NCI-H82 treated with DMSO at 0.1 percent for 48 hours (cell line): ENCODE results near the gene KRTAP12-3.
"Not testable (repeated sequence)": the region's sequence is repeated elsewhere in the genome, so short reads cannot be mapped to it uniquely, and the experiment has no call there.

ENCODE experiments used
- DNase-seq: peaks from one replicate; lab custom pipeline; 2025; ENCODE audit not compliant: unreplicated experiment; lab: John Stamatoyannopoulos, UW

Gene KRTAP12-3

DNA sequence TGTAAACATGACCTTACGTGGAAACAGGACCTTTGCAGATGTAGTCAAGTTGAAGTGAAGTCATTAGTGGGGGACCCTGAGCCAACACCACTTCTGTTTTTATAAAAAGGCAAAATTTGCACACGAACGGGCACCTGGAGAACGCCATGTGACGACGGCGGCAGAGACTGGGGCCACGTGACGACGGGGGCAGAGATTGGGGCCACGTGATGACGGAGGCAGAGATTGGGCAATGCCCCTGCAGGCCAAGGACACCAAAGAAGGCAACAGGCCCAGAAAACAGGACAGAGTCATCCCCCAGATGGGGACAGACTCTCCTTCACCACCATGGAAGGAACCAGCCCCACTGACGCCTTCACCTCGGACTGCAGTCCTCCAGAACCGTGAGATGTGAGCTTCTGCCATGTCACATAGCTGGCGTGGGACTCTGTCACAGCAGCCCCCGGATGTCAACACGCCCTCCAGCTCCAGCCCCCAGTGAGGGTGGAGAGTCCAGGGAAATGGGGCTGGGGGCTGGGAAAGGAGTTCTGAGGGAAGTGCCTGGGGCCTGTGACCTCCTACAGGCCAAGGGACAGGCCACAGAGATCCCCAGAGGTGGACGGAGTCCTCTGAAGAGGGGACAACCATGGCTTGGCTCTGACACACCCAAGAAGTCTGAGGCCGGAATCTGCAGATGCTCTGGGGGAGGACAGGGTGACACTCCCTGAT is 7.3 kb upstream of the KRTAP12-3 start:
- no peak for DNase-seq

DNA sequence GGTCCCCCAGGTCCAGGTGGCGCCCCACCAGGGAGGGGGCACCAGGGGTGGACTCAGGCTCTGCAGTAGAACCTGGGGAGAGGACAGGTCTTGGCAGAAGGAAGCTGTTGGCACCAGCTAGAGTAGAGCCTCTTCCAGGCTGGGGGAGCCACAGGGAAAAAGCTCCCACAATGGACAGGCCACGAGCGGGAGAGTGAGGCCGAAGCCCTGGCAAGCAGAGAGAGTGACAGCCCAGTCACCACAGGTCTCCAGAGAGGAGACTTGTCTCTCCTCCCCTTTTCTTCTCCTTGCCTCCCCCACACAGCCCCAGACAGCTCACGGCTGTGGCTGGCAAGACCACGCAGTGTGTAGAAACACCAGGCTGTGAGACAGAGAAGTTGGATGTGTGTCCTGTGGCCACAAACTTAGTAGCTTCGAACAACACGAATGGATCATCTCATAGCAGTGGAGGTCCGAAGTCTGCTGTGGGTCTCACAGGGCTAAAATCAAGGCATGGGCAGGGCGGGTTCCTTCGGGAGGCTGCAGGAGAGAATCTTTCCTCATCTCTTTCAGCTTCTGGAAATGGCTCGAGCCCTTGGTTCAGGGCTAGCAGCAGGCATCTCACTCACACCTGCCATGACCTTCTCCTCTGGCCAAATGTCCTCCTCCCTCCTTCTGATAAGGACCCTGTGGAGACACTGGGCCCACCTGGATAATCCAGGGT is 6.6 kb upstream of the KRTAP12-3 start:
- DNase-seq, result no peak

DNA sequence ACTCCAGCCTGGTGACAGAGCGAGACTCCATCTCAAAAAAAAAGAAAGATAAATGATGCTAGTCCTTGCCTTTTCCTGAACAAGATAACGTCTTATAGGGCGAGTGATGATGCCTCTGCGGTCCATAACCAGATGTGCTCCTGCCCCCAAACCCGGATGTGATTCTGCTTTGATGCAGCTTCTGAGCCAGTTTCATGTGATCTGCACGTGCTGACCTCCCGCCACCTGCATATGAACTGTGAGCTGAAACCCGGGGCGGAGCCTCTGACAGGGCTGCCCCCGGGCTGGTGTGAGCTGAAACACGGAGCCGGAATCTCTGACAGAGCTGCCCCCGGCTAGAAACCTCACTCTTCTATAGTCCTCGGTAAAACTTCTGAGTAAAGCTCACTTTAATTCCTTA is 4.6 kb upstream of the KRTAP12-3 start:
- no peak for DNase-seq

DNA sequence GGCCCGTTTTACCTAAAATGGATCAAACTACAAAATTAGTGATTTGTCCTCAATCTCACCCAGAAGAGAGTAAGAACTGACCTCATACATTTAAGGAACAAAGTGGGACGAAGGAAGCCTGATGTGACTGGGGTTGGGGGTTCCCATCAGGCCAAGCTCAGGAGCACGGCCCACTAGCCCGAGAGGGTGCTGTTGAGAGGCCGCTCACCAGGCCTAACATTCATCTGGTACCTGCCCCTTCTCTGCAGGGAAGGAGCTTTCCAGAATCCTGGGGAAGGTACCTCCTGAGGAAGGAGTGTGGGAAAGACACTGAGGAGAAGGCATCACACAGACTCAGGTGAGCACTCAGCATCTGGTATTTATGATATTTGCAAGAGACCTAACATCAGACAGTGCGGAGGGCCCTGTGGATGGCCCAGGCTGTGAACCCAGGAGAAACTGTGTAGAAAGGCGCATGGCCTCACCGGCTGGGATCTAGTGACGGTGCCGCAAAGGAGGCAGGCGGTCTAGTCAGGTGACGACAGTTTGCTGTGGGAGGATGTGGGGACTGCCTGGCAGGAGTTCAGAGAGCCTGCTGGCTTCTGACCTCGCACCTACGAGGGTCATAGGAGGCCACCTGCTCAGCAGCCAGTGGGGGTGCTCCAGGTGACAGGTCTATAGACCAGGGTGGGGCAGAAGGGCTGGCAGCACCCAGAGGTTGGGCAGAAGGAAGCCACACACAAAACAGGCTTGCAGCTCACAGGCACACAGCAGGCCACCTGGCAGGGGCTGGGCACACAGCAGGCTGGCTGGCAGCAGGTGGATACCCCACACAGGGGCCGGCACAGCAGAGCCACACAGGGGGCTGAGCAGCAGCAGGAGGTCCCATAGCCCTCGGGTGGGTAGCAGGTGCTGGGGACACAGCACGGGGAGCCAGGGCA is 3.8 kb upstream of the KRTAP12-3 start:
- DNase-seq, result no peak

DNA sequence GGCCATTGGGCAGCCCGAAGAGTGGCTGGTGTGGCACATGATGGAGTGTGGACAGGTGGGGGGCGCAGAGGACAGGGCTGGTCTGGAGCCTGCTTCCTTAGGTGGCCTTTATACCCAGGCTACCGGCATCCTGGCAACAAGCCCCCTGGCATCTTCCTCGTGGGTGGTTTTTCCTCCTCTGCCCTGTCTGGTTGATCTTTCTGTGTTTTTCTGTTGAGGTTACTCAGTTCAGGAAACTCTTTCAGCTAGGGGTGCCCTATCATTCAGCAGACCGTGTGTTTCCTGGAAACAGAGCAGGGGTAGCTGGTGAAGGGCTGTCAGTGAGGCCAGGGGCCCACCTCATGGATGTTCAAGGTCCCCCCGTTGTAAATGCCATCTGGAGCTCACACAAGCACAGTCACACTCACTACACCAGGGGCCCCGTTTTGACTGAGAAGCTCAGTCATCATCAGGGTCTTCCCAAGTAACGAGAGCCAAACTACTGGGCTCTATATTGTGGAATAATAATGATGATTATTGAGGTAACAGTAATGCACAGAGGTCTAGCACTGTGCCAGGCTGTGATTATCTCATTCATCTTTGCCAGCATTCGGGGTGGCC is 3.1 kb upstream of the KRTAP12-3 start, which contains the start of gene KRTAP12-4:
Gene KRTAP12-4 (minus strand): TSS at position 84 of the 600 bp plus-strand sequence. CDS start 45 bp downstream, at position 39.
- no peak for DNase-seq

DNA sequence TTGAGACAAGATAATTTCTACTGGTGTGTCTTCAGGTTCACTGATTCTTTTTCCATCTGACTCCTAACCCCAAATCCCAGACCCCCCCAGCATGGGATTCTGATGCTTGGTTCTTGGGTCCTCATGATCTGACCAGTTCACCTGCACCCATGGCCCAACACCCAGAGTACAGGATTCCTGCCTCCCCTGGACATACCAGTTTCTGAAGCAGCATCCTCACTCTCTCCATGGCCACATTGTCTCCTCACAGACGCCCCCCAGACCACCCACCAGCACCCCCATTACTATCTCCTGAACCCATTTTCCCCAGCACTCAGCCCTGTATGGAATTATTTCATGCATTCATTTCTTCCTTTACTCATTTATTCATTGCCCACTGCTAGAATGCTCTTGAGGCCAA is 864 bp upstream of the KRTAP12-3 start:
- DNase-seq, result no peak

DNA sequence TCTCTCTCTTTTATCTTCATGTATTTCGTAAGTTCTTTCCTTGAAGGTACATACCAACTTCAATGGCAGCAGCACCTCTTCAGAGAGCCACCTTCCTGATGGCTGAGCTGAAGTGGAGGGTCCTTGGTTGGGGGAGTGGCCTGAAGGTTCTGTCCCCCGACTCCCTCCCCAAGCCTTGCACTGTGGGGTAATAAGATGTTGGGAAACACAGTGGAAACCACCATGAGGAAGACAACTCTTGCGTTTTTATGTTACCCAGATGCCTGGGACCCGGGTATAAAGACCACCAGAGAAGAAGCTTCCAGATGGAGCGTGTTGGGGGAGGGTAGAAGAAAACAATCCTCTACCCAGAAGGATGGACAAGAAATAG is 794 bp downstream of the KRTAP12-3 start:
- no peak for DNase-seq

DNA sequence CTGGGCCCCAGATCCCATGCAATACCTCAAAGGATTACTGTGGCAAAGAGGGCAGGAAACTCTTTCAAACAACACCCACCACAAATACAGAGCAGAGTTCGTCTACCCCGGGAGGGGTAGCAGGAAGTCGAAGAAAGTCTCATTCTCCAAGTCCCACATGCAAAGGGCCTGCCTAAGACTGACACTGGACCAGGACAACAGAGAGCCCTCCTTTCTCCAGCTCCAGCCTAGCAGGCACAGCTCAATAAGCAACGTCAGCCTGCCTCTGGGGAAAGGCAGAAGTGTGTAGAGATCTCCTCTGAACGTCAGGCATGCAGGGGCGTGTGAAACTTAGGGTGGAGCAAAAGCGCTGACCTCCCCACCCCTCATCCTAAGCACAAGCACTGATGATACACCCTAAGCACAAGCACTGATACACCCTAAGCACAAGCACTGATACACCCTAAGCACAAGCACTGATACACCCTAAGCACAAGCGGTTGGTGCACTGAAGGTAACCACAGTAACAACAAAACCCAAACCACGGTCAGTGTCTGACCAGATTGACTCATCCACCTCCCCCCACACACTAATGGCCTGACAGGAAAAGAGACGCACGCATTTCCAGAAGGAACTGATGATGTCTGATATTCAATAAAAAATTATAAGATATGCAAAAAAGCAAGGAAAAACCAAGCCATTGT is 1.3 kb downstream of the KRTAP12-3 start:
- DNase-seq, result no peak

DNA sequence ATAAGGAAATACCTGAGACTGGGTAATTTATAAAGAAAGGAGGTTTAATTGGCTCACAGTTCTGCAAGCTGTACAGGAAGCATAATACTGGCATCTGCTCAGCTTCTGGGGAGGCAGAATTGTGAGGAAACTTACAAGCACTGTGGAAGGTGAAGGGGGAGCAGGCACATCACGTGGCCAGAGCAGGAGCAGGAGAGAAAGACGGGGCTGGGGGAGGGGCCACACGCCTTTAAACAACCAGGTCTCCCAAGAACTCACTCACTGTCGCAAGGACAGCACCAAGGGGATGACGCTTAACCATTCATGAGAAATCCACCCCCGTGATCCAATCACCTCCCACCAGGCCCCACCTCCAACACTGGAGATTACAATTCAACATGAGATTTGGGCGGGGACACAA is 3.8 kb downstream of the KRTAP12-3 start:
- DNase-seq, result not testable (repeated sequence)

DNA sequence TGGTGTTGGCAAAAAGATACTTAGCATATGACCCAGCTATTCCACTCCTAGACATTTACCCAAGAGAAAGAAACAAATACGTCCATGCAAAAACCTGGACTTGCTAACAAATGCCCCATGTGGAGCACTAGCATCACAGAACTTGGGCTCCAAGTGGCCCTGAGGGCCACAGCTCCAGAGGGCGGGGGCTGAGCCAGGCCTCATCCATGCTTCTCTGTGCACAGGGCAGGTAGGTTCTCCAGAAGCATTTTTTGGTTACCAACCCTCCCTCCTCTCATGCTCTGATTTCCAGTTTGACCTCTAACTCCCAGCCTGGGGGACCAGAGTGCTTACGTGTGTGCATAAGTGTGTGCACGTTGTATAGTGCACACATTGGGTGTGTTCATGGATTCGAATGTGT is 7.0 kb downstream of the KRTAP12-3 start:
- DNase-seq, result no peak

DNA sequence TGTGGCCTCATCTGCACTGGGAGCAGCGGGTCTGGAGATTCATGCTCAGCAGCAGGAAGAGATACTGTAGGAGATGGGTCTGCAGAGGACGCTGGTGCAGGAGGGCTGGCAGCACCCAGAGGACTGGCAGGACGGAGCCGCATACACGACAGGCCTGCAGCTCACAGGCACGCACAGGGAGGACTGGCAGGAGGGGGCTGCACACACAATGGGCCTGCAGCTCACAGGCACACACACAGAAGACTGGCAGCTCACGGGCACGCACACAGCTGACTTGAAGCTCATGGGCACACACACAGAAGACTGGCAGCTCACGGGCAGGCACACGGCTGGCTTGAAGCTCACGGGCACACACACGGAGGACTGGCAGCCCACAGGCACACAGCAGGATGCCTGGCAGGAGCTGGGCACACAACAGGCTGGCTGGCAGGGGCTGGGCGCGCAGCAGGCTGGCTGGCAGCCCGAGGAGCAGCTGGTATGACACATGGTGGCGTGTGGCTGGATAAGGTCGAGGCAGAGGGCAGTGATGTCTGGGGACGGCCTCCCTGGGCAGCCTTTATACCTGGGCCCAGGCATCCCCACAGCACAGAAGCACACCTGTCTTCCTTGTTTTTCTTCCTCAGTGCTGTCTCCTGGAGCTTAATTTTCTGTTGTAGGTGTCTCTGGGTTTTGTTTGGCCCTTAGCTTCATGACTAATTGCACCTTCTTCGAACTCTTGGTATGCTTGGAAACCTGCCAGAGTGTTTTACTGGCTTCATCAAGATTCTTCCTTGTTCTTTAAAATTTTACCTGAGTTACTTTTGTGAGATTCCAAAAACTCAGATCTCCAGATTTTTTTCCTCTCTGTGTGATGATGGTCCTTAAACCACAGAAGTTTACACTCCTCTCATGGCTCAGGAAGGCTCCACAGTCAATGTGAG is 8.9 kb downstream of the KRTAP12-3 start, which contains the start of gene KRTAP12-2:
Gene KRTAP12-2 (minus strand): TSS at position 527 of the 920 bp plus-strand sequence. CDS start 41 bp downstream, at position 486.
- no peak for DNase-seq

DNA sequence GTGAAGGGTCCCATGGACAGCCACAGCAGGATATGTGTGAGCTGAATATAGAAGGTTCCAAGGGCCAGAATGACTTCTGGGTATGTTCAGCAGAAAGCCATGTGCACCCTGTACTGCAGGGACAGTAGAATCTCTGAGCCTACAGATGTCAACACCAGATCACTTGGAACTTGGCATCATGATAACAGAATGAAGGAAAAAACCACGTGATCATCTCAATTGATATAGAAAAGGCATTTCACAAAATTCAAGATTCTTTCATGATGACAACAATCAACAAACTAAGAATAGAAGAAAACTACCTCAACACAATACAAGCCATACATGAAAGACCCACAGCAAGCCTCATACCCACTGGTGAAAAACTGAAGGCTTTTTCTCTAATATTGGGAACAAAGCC is 9.9 kb downstream of the KRTAP12-3 start:
- no peak for DNase-seq

DNA sequence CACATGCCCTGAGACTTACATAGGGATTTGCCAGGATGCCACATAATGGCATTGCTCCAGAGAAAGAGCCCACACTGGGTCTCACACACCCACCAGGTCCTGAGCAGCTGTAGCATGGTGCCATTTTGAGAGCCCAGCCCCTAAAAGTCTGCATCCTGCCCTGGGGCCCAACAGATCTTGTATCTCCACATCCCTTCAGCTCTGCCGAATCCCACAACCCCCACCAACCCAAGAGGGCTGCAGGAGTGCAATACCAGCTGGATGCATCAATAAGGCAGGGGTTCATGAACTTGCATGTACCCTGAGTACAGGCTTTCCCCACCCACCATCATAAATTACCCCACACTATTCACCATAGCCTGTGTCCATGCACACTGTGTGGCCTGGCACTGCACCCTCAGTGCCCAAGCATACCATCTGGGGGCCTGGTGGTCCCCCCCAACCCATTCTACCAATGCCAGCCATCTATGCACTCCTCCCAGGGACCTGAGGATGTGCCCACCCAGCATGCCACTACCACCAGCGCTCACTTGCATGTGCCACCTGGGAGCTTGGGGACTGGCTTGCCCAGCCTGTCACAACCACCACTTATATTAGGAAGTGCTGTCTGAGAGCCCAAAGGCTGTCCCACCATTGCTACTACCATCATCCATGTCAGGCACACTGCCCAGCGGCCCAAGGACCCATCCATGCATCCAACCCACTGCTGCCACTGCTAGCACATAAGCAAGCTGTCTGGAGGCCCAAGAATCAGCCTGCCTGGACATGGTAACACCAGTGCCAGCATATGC is 13.1 kb downstream of the KRTAP12-3 start:
- DNase-seq, result no peak

DNA sequence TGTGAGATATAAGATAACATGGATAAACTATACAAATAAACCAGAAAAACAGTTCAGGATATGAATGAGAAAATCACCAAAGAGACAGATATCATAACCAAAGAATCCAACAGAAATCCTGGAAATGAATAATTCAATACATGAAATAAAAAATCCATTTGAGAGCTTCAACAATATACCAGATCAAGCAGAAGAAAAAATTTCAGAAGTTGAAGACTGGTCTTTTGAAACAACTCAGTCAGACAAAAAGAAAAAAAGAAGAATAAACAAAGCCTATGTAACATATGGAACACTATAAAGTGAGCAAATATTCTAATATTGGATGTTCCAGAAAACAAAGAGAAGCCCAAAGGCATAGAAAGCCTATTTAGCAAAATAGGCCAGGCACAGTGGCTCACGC is 14.2 kb downstream of the KRTAP12-3 start:
- DNase-seq, result no peak

DNA sequence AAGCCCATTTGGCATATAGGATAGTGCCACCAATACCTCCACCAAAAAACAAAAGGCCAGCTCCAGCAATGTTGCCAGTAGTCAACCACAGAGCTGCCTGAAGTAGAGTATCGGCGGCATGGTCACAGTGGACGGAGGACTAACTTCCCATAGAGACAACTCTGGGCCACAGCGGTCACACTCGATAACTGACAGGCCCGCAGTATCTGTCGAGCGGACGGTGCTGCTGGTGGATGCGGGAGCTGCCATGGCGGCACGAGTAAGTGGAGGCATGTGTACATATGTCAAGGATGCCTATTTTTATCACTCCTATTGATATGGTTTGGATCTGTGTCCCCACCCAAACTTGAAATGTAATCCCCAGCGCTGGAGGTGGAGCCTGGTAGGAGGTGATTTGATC is 20.1 kb downstream of the KRTAP12-3 start:
- no peak for DNase-seq

DNA sequence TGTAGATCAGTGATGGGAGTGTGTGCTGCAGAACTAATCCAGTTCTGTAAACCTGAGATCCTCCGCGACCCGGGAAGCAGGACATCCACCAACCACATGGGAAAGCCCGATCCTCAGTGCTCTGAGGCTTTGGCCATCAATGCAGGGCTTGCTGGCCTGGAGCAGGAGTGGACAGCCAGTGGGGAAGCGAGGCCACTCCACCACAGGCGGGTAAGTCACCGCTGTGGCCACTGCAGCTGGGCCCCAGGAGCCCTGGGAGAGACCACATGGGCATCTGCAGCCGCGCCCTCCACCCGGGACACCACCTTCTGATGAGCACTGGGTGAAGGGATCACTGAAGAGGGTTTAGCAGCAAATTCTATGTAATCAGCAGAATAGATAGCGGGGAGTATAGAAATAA is 23.4 kb downstream of the KRTAP12-3 start:
- DNase-seq, result no peak

DNA sequence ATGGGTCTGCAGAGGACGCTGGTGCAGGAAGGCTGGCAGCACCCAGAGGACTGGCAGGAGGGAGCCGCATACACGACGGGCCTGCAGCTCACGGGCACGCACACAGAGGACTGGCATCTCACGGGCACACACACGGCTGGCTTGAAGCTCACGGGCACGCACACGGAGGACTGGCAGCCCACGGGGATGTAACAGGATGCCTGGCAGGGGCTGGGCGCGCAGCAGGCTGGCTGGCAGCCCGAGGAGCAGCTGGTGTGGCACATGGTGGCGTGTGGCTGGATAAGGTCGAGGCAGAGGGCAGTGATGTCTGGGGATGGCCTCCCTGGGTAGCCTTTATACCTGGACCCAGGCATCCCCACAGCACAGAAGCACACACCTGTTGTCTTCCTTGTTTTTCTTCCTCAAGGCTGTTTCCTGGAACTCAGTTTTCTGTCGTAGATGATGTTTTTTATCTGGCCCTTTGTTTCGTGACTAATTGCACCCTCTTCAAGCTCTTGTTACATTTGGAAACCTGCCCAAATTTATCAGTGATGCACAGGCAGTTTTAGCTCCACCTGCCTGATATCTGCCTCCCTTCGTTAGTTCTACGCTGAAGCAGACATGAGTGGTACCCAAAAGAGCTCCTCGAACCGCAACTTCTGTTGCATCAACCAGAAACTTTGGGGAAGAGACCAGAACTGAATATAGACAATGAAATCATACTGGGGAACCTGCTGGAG is 24.3 kb downstream of the KRTAP12-3 start, which contains the start of gene KRTAP12-1:
Gene KRTAP12-1 (minus strand): TSS at position 303 of the 719 bp plus-strand sequence. CDS start 40 bp downstream, at position 263.
- no peak for DNase-seq
